RWPE2 (cell line): ENCODE results near the gene VWA5B1.

Experiments used
- ATAC-seq: fragments of 200-7000 bp; cut with Tn5 transposase; 3 replicates; pipeline ENCODE4 v1.9.1; 2021; ENCODE audit warnings: low read depth
- DNase-seq: peaks from one replicate; pipeline ENCODE4 v3.0.0-alpha.2; 2020; ENCODE audit warnings: low spot score
- H3K27ac ChIP-seq: fragments of 450-650 bp; 2 replicates; pipeline ENCODE4 v1.5.1; 2017; ENCODE audit warnings: mild to moderate bottlenecking; ENCODE audit not compliant: poor library complexity, severe bottlenecking
- H3K27me3 ChIP-seq: fragments of 250-450 bp; sonication (Bioruptor Pico); 2 replicates; pipeline ENCODE4 v1.5.1; 2021; ENCODE audit warnings: mild to moderate bottlenecking, moderate library complexity; ENCODE audit not compliant: insufficient read depth, poor library complexity, severe bottlenecking
- H3K36me3 ChIP-seq: fragments of 250-450 bp; sonication (Bioruptor Pico); 2 replicates; pipeline ENCODE4 v1.5.1; 2020; ENCODE audit warnings: low read depth, mild to moderate bottlenecking, moderate library complexity
- H3K4me1 ChIP-seq: fragments of 250-450 bp; sonication (Bioruptor Pico); 2 replicates; pipeline ENCODE4 v1.5.1; 2021; ENCODE audit warnings: mild to moderate bottlenecking, moderate library complexity; ENCODE audit not compliant: insufficient read depth, poor library complexity, severe bottlenecking
- H3K4me3 ChIP-seq: fragments of 250-450 bp; sonication (Bioruptor Pico); 2 replicates; pipeline ENCODE4 v1.5.1; 2021; ENCODE audit warnings: mild to moderate bottlenecking, moderate library complexity; ENCODE audit not compliant: severe bottlenecking
- H3K9me3 ChIP-seq: fragments of 250-450 bp; sonication (Bioruptor Pico); 2 replicates; pipeline ENCODE4 v1.5.1; 2021; ENCODE audit warnings: mild to moderate bottlenecking, moderate library complexity; ENCODE audit not compliant: severe bottlenecking
- TF ChIP-seq, protein P1 (sequence below): fragments of 450-650 bp; IDR thresholded peaks from one replicate; pipeline ENCODE4 v1.5.1; 2017; ENCODE audit warnings: mild to moderate bottlenecking, moderate library complexity; ENCODE audit not compliant: poor library complexity, severe bottlenecking

VWA5B1 gene

DNA sequence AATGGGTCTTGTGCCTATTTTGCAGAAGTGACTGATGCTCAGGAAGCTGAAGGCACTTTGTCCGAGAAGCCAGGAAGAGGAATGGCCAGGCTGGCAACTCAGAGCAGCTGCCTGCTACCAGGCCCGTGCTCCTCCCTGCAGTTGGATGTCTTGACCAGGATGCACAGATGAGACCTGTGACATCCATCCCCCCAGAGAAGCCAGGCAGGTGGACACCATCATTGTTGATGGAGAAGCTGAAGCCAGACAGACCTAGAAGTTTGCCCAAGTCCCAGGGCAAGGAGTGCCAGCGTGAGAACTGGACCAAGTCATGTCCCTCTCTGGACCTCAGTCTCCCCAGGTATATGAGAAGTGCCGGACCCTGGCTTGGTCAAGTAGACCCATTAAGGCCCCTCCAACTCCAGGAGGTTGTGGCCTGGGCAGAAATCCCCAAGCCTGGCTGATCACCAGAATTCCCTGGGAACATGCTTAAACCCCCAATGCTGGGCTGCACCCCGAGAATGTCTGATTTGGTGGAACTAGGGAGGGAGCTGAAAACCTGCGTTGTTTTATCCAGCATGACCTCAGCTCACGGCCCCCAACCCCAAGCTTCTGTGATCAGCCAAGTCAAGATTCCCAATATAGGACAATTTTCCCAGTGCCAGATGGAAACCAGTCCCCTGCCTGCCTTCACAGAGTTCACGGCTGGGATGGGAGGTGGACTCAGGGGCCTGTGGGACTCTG, 112.9 kb downstream of the VWA5B1 start:
- no peaks in the 10 kb centered on the region for H3K27me3 ChIP-seq
- ATAC-seq = no peak

DNA sequence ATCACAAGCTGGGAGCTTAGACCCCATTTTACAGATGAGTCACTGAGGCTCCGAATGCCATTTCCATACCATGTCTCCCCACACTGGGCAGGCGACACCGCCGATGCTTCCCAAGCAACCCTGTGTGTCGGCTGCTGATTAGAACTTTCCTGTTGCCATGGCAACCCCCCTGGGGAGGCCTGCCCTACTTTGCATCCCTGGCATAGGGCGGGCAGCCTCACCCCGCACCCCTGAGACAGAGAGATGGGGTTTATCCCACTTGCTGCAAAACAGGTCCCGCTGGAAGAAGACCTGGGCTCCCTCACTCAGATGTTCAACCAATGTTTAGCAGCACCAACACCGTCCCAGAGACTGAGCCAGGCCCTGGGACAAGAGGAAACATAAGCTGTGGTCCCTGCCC, 113.8 kb downstream of the VWA5B1 start:
- Histone ChIP-seq H3K27ac (no peak overlapping the region), H3K4me3 (no peak overlapping the region), H3K9me3 (no peaks in the 10 kb centered on the region), H3K27me3 (no peaks in the 10 kb centered on the region), H3K36me3 (no peaks in the 10 kb centered on the region), H3K4me1 (no peaks in the 10 kb centered on the region)
- no peak for ATAC-seq
- TF ChIP-seq, protein P1, sequence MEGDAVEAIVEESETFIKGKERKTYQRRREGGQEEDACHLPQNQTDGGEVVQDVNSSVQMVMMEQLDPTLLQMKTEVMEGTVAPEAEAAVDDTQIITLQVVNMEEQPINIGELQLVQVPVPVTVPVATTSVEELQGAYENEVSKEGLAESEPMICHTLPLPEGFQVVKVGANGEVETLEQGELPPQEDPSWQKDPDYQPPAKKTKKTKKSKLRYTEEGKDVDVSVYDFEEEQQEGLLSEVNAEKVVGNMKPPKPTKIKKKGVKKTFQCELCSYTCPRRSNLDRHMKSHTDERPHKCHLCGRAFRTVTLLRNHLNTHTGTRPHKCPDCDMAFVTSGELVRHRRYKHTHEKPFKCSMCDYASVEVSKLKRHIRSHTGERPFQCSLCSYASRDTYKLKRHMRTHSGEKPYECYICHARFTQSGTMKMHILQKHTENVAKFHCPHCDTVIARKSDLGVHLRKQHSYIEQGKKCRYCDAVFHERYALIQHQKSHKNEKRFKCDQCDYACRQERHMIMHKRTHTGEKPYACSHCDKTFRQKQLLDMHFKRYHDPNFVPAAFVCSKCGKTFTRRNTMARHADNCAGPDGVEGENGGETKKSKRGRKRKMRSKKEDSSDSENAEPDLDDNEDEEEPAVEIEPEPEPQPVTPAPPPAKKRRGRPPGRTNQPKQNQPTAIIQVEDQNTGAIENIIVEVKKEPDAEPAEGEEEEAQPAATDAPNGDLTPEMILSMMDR = no peak
- DNase-seq = no peak

More for the DNA sequence above, 112.9 kb downstream of the VWA5B1 start:
- Histone ChIP-seq H3K36me3 (no peaks in the 10 kb centered on the region), H3K27ac (no peak overlapping the region), H3K4me3 (no peak overlapping the region), H3K9me3 (no peaks in the 10 kb centered on the region), H3K4me1 (no peaks in the 10 kb centered on the region)
- DNase-seq = no peak
- TF ChIP-seq, protein P1 = no peak
